Rectal smooth muscle tissue (tissue), 1 donor: ENCODE results near the gene LHFPL6.

Experiments
- H3K27ac ChIP-seq: one replicate; pipeline ENCODE4 v1.7.0; 2013; ENCODE audit warnings: low read depth, low read length, inconsistent platforms
- H3K27me3 ChIP-seq: one replicate; pipeline ENCODE4 v1.7.0; 2013; ENCODE audit warnings: low read length; ENCODE audit not compliant: control insufficient read depth, insufficient read depth
- H3K36me3 ChIP-seq: one replicate; pipeline ENCODE4 v1.7.0; 2013; ENCODE audit warnings: low read length; ENCODE audit not compliant: control insufficient read depth, insufficient read depth
- H3K4me1 ChIP-seq: one replicate; pipeline ENCODE4 v1.7.0; 2013; ENCODE audit warnings: low read length; ENCODE audit not compliant: control insufficient read depth, insufficient read depth
- H3K4me3 ChIP-seq: one replicate; pipeline ENCODE4 v1.7.0; 2013; ENCODE audit warnings: low read length
- H3K9ac ChIP-seq: one replicate; pipeline ENCODE4 v1.7.0; 2013; ENCODE audit warnings: low read length

The LHFPL6 gene

GRCh38 chr13:39565036-39565949 is 37.7 kb downstream of the LHFPL6 start:
- no peaks in the 10 kb centered on the region for H3K36me3 ChIP-seq
- no peak overlapping the region for H3K4me3 ChIP-seq
- H3K9ac ChIP-seq, result no peak overlapping the region
- H3K27me3 ChIP-seq, result no peaks in the 10 kb centered on the region
- peaks cover 2% of the 10 kb centered on the region for H3K4me1 ChIP-seq
- H3K27ac ChIP-seq, result no peak overlapping the region

GRCh38 chr13:39563470-39563735 is 39.6 kb downstream of the LHFPL6 start:
- Histone ChIP-seq H3K9ac (no peak overlapping the region), H3K4me1 (peaks cover 2% of the 10 kb centered on the region), H3K4me3 (no peak overlapping the region), H3K27ac (no peak overlapping the region), H3K27me3 (no peaks in the 10 kb centered on the region), H3K36me3 (no peaks in the 10 kb centered on the region)

- Histone ChIP-seq H3K36me3 (no peaks in the 10 kb centered on the region), H3K27ac (no peak overlapping the region), H3K4me1 (peaks cover 2% of the 10 kb centered on the region), H3K9ac (no peak overlapping the region), H3K4me3 (no peak overlapping the region), H3K27me3 (no peaks in the 10 kb centered on the region)
Measured at GRCh38 chr13:39561971-39562370, 41.0 kb downstream of the LHFPL6 start.

GRCh38 chr13:39559847-39560246 is 43.1 kb downstream of the LHFPL6 start:
- H3K9ac ChIP-seq, result no peak overlapping the region
- no peaks in the 10 kb centered on the region for H3K27me3 ChIP-seq
- no peak overlapping the region for H3K27ac ChIP-seq
- peaks cover 2% of the 10 kb centered on the region for H3K4me1 ChIP-seq
- H3K36me3 ChIP-seq, result no peaks in the 10 kb centered on the region
- no peak overlapping the region for H3K4me3 ChIP-seq

GRCh38 chr13:39557285-39557955 is 45.6 kb downstream of the LHFPL6 start:
- no peak overlapping the region for H3K27ac ChIP-seq
- no peaks in the 10 kb centered on the region for H3K36me3 ChIP-seq
- H3K27me3 ChIP-seq, result no peaks in the 10 kb centered on the region
- no peak overlapping the region for H3K4me3 ChIP-seq
- H3K9ac ChIP-seq, result no peak overlapping the region
- H3K4me1 ChIP-seq, result no peaks in the 10 kb centered on the region

- Histone ChIP-seq H3K27me3 (no peaks in the 10 kb centered on the region), H3K9ac (no peak overlapping the region), H3K27ac (no peak overlapping the region), H3K4me1 (no peaks in the 10 kb centered on the region), H3K36me3 (no peaks in the 10 kb centered on the region), H3K4me3 (no peak overlapping the region)
Measured at GRCh38 chr13:39556866-39557265, 46.1 kb downstream of the LHFPL6 start.

GRCh38 chr13:39554371-39554770 is 48.6 kb downstream of the LHFPL6 start:
- Histone ChIP-seq H3K9ac (no peak overlapping the region), H3K36me3 (no peaks in the 10 kb centered on the region), H3K27ac (no peak overlapping the region), H3K4me1 (no peaks in the 10 kb centered on the region), H3K4me3 (no peak overlapping the region), H3K27me3 (no peaks in the 10 kb centered on the region)

- no peaks in the 10 kb centered on the region for H3K27me3 ChIP-seq
- no peak overlapping the region for H3K4me3 ChIP-seq
- no peaks in the 10 kb centered on the region for H3K36me3 ChIP-seq
- no peak overlapping the region for H3K9ac ChIP-seq
- no peaks in the 10 kb centered on the region for H3K4me1 ChIP-seq
- no peak overlapping the region for H3K27ac ChIP-seq
Measured at GRCh38 chr13:39552246-39552645, 50.7 kb downstream of the LHFPL6 start.

GRCh38 chr13:39550931-39551330 is 52.1 kb downstream of the LHFPL6 start:
- no peak overlapping the region for H3K9ac ChIP-seq
- no peak overlapping the region for H3K27ac ChIP-seq
- H3K4me3 ChIP-seq, result no peak overlapping the region
- H3K27me3 ChIP-seq, result no peaks in the 10 kb centered on the region
- no peaks in the 10 kb centered on the region for H3K36me3 ChIP-seq
- no peaks in the 10 kb centered on the region for H3K4me1 ChIP-seq

- Histone ChIP-seq H3K4me1 (no peaks in the 10 kb centered on the region), H3K27me3 (no peaks in the 10 kb centered on the region), H3K36me3 (no peaks in the 10 kb centered on the region), H3K27ac (no peak overlapping the region), H3K9ac (no peak overlapping the region), H3K4me3 (no peak overlapping the region)
Measured at GRCh38 chr13:39547108-39547507, 55.9 kb downstream of the LHFPL6 start.

- no peak overlapping the region for H3K4me3 ChIP-seq
- no peak overlapping the region for H3K27ac ChIP-seq
- H3K4me1 ChIP-seq, result no peaks in the 10 kb centered on the region
- no peaks in the 10 kb centered on the region for H3K36me3 ChIP-seq
- H3K9ac ChIP-seq, result no peak overlapping the region
- no peaks in the 10 kb centered on the region for H3K27me3 ChIP-seq
Measured at GRCh38 chr13:39542361-39542760, 60.6 kb downstream of the LHFPL6 start.

GRCh38 chr13:39540929-39541605 is 61.9 kb downstream of the LHFPL6 start:
- Histone ChIP-seq H3K4me3 (no peak overlapping the region), H3K27ac (no peak overlapping the region), H3K4me1 (no peaks in the 10 kb centered on the region), H3K27me3 (no peaks in the 10 kb centered on the region), H3K9ac (no peak overlapping the region), H3K36me3 (no peaks in the 10 kb centered on the region)
